GM20000 (cell line): ENCODE results near the gene FGFR2.

Source experiments
- DNase-seq: peaks from one replicate; pipeline ENCODE4 v3.0.0; 2012; ENCODE audit warnings: low spot score
- TF ChIP-seq, protein P1 (sequence below): IDR thresholded peaks from 2 replicates; pipeline ENCODE4 v1.5.1; 2012; ENCODE audit warnings: mild to moderate bottlenecking, control low read depth; ENCODE audit errors: extremely low read depth, missing control alignments

FGFR2 gene

DNA sequence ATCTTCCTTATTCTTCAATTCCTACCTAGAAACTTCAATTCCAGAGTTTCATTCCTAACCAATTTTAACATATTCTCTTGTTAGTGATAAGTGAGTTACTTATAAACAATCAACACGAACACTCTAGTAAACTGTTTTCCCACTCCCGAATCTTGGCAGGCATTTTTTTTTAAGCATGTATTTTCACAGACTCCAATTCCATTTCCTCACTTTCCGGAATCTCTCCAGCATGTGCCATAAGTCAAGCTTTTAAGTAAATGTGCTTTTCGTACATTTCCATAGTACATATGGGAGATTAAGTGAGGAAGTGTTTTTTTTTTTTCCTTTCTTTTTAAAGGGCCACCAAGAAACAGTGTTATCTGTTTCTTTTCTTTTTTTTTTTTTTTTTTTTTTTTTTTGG lies 89.1 kb downstream of the FGFR2 start:
- DNase-seq, result no peak
- TF ChIP-seq, protein P1, sequence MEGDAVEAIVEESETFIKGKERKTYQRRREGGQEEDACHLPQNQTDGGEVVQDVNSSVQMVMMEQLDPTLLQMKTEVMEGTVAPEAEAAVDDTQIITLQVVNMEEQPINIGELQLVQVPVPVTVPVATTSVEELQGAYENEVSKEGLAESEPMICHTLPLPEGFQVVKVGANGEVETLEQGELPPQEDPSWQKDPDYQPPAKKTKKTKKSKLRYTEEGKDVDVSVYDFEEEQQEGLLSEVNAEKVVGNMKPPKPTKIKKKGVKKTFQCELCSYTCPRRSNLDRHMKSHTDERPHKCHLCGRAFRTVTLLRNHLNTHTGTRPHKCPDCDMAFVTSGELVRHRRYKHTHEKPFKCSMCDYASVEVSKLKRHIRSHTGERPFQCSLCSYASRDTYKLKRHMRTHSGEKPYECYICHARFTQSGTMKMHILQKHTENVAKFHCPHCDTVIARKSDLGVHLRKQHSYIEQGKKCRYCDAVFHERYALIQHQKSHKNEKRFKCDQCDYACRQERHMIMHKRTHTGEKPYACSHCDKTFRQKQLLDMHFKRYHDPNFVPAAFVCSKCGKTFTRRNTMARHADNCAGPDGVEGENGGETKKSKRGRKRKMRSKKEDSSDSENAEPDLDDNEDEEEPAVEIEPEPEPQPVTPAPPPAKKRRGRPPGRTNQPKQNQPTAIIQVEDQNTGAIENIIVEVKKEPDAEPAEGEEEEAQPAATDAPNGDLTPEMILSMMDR, result no peak

DNA sequence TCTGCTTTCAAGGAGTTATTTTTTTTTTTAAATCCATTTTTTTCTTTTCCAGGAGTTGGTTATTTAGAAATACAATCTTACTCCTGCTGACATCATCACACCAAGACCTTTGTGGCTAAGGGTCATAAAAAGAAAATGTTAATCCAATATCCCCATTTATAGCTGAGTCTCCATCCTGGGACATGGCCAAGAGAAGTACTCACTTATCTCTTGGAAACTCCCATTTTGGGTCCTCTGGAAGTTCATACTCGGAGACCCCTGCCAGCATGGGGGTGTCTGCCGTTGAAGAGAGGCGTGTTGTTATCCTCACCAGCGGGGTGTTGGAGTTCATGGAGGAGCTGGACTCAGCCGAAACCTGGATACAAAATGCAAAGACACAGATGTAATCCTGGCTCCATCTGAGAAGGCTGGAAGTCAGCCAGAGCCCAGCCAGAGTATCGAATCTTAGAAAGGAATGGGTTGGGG lies 94.6 kb downstream of the FGFR2 start:
- DNase-seq, result no peak

GRCh38 chr10:121501796-121502195 lies 96.4 kb downstream of the FGFR2 start:
- no peak for DNase-seq
- TF ChIP-seq, protein P1, result no peak

More for the DNA sequence above, 94.6 kb downstream of the FGFR2 start:
- TF ChIP-seq, protein P1, result no peak

DNA sequence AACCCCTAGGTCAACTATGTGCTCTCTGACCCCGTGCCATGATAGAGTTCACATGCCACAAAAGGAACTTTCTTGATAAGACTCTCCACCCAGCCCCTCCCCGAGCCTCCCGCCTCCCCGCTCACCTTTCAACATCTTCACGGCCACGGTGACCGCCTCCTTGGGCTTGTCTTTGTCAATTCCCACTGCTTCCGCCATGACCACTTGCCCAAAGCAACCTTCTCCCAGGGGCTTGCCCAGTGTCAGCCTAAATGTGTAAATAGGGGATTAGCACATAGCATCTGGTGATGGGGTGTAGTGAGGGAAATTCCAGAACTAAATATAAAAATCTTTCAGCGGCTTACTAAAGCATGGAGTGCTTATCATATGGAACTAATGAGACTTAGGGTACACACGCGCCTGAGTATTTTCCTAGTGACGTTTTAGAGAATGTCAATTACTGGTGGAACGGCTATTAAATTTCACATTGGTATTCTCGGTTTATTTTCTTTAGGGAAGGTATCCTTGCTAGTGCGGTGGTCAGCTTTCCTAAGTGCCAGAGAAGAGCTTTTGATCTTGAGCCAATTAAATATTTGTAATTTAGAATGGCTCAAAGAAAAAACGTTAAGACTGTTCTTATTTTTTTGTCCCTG lies 97.4 kb downstream of the FGFR2 start:
- TF ChIP-seq, protein P1, result no peak
- no peak for DNase-seq

- DNase-seq, result no peak
- TF ChIP-seq, protein P1, result no peak
Measured at GRCh38 chr10:121497513-121498470, 100.5 kb downstream of the FGFR2 start.

GRCh38 chr10:121495719-121496118 lies 102.5 kb downstream of the FGFR2 start:
- TF ChIP-seq, protein P1, result no peak
- DNase-seq, result no peak

DNA sequence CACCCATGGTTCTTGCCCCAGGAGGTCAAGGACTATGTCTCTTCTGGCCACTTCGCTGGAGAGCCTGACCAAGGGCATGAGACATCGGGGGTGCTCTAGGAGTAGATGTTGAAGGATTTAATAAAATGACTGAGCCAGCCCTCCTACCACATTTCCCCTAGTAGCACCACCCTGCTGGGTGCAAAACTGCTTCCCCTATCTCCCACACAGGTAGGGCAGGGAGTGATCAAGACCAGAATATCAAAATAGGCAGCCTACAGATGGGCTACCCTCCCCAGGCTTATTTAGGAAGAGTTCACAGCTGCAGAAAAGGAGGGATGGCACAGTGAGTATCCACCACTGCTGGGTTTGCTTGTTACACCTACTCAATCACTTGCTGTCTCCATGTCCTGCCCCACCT lies 103.9 kb downstream of the FGFR2 start:
- TF ChIP-seq, protein P1, result no peak
- no peak for DNase-seq
